HEK293T (cell line): Measurements from ENCODE around the gene KCNH3.

Experiments
- ARNT ChIP-seq: fragments of 450-650 bp; IDR thresholded peaks from 2 replicates; pipeline ENCODE4 v1.6.1; 2017; ENCODE audit warnings: mild to moderate bottlenecking
- BHLHE40 ChIP-seq: fragments of 450-650 bp; IDR thresholded peaks from 2 replicates; pipeline ENCODE4 v1.6.1; 2016; ENCODE audit warnings: mild to moderate bottlenecking, moderate library complexity, borderline replicate concordance
- FOXK2 ChIP-seq: fragments of 450-650 bp; IDR thresholded peaks from 2 replicates; pipeline ENCODE4 v1.6.1; 2016; ENCODE audit warnings: mild to moderate bottlenecking
- FOXM1 ChIP-seq: fragments of 450-650 bp; IDR thresholded peaks from 2 replicates; pipeline ENCODE4 v1.6.1; 2017; ENCODE audit warnings: mild to moderate bottlenecking, borderline replicate concordance
- HDGF ChIP-seq: fragments of 450-650 bp; IDR thresholded peaks from 2 replicates; pipeline ENCODE4 v1.6.1; 2017; ENCODE audit warnings: antibody characterized with exemption, borderline replicate concordance
- L3MBTL2 ChIP-seq: fragments of 450-650 bp; conservative IDR thresholded peaks from 2 replicates; pipeline ENCODE4 v1.6.1; 2016; ENCODE audit warnings: mild to moderate bottlenecking
- SP1 ChIP-seq: fragments of 450-650 bp; IDR thresholded peaks from 2 replicates; pipeline ENCODE4 v1.6.1; 2017
- SUZ12 ChIP-seq: fragments of 450-650 bp; IDR thresholded peaks from 2 replicates; pipeline ENCODE4 v1.6.1; 2016; ENCODE audit warnings: mild to moderate bottlenecking
- TARDBP ChIP-seq: fragments of 450-650 bp; IDR thresholded peaks from 2 replicates; pipeline ENCODE4 v1.6.1; 2016
- ZNF384 ChIP-seq: fragments of 450-650 bp; IDR thresholded peaks from 2 replicates; pipeline ENCODE4 v1.6.1; 2016

DNA sequence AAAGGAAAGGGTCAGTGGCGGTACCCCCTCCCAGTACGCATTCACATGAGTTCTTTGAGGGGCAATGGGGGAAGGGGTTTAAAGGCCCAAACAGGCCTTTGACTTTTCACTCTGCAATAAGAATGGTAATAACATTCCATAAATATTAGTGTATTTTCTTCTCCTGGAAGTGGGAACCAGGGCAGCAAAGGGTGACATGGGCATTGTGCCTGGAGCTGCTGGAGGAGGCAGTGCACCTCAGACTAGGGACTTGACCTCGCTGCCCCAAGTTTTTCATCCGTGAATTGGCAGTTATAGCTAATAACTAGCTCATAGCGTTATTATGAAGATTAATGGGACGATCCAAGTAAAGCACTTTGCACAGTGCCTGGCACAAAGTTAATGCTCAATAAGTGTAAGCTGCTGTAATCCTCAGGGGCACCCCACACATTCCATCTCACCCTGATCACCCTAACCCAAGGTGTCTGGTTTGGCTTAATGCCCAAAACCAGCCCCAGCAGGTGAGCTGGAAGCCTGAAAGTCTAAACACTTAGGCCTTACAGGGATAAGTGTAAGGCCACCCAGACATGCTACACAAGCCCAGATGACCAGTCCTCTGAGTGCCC, 2.8 kb upstream of the KCNH3 start:
- TF ChIP-seq BHLHE40 (no peak), FOXM1 (no peak), SUZ12 (no peak), TARDBP (no peak), SP1 (no peak), L3MBTL2 (no peak), HDGF (no peak), FOXK2 (no peak), ARNT (no peak), ZNF384 (no peak)
